ENCODE measurements around the gene CTSE. TPM values are rescaled to one million over a fixed set of nuclear protein-coding genes. Genes with fewer than 3 reads are reported as not detected.

The CTSE gene
- total and polyA plus RNA-seq, 2 of the 8 experiments (the other 6 are each of a cell fraction or from before 2014, with no cell fraction given): 0.03 TPM; not detected in 1

DNA sequence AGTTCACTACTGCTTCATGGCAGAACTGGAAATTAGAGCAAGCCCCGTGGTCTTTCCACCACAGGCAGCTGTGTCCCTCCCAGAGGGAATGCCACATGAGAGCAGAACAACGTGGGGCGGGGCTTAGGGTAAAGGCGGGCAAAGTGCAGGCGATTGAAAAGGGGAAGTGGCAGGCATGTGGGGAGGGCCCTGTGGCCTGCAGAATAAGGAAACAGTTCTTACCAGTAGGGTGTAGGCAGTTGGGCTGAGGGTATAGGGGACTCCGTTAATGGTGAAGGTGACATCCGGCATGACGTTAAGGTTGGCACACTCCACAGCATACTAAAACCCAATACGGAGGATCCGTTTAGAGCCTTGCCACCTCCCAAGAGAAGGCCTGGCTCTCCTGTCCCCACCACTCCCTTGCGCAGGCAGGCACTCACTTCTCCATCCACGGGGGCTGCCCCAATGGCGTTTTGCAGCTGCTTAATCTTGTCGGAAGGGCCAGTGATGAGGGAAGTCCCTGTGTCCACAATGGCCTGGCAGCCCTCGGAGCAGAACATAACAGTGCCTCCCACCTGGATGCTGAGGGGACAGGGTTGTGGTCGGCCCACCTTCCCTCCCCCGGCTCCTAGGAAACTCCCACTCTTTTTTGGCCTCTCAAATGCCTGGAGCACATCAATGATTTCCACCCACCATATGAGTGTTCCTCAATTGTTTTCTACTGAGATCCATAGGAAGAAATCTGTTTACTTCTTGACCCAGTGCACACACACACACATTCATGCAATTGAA, 11.4 kb downstream of the CTSE start (continued):
- TF ChIP-seq, protein P1, sequence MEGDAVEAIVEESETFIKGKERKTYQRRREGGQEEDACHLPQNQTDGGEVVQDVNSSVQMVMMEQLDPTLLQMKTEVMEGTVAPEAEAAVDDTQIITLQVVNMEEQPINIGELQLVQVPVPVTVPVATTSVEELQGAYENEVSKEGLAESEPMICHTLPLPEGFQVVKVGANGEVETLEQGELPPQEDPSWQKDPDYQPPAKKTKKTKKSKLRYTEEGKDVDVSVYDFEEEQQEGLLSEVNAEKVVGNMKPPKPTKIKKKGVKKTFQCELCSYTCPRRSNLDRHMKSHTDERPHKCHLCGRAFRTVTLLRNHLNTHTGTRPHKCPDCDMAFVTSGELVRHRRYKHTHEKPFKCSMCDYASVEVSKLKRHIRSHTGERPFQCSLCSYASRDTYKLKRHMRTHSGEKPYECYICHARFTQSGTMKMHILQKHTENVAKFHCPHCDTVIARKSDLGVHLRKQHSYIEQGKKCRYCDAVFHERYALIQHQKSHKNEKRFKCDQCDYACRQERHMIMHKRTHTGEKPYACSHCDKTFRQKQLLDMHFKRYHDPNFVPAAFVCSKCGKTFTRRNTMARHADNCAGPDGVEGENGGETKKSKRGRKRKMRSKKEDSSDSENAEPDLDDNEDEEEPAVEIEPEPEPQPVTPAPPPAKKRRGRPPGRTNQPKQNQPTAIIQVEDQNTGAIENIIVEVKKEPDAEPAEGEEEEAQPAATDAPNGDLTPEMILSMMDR (IDR thresholded peaks at IDR 0.05; ENCODE audit: control extremely low read depth in 1 of 3, insufficient read depth in 1 of 3, low read depth in 1 of 3, low read length in 3 of 3): no peak
- no peak for TF ChIP-seq RFX5 (IDR thresholded peaks at IDR 0.05; ENCODE audit: borderline replicate concordance, low read depth, low read length)
- TF ChIP-seq TAF7 (optimal IDR thresholded peaks at IDR 0.05; ENCODE audit: borderline replicate concordance, low read depth, low read length): no peak
- no peak for TF ChIP-seq NANOG (IDR thresholded peaks at IDR 0.05; ENCODE audit: insufficient read depth, low read depth, low read length, poor library complexity, severe bottlenecking)
- TF ChIP-seq HDAC6 (IDR thresholded peaks at IDR 0.05; ENCODE audit: low read depth, low read length): no peak
- TF ChIP-seq TCF12 (IDR thresholded peaks at IDR 0.05; ENCODE audit: low read depth, low read length): no peak
- no peak for TF ChIP-seq RNF2 (IDR thresholded peaks at IDR 0.05; ENCODE audit: borderline replicate concordance, low read depth, low read length, missing control alignments, poor library complexity, severe bottlenecking)

All from H1 (cell line).